H9 (cell line): ENCODE data around the gene MYBPHL. TPM values are rescaled to one million over a fixed set of nuclear protein-coding genes. Genes with fewer than 3 reads are reported as not detected.

Source experiments
- DNase-seq: peaks from one replicate; pipeline ENCODE4 v3.0.0-alpha.2; 2017
- H2AFZ ChIP-seq: one replicate; pipeline ENCODE4 v1.6.1; 2013; ENCODE audit warnings: mild to moderate bottlenecking, low read length, control low read depth, moderate library complexity
- H2AK5ac ChIP-seq: 2 replicates; pipeline ENCODE4 v1.6.1; 2013; ENCODE audit warnings: low read length, control low read depth, mixed read lengths; ENCODE audit not compliant: insufficient read length
- H2BK120ac ChIP-seq: one replicate; pipeline ENCODE4 v1.6.1; 2013; ENCODE audit warnings: low read depth, mild to moderate bottlenecking, low read length, control low read depth, inconsistent platforms; ENCODE audit not compliant: poor library complexity, severe bottlenecking
- H2BK12ac ChIP-seq: 2 replicates; pipeline ENCODE4 v1.6.1; 2013; ENCODE audit warnings: low read length, control low read depth, mixed read lengths, low read depth; ENCODE audit not compliant: insufficient read length
- H2BK15ac ChIP-seq: 2 replicates; pipeline ENCODE4 v1.6.1; 2013; ENCODE audit warnings: low read depth, low read length, control low read depth
- H2BK20ac ChIP-seq: one replicate; pipeline ENCODE4 v1.6.1; 2013; ENCODE audit warnings: low read depth, mild to moderate bottlenecking, low read length, control low read depth, inconsistent platforms; ENCODE audit not compliant: poor library complexity, severe bottlenecking
- H2BK5ac ChIP-seq: 2 replicates; pipeline ENCODE4 v1.6.1; 2013; ENCODE audit warnings: low read length, control low read depth, mixed read lengths; ENCODE audit not compliant: insufficient read length
- H3K14ac ChIP-seq: 2 replicates; pipeline ENCODE4 v1.6.1; 2013; ENCODE audit warnings: low read length, control low read depth; ENCODE audit not compliant: insufficient read depth
- H3K18ac ChIP-seq: 2 replicates; pipeline ENCODE4 v1.6.1; 2013; ENCODE audit warnings: low read depth, mild to moderate bottlenecking, mixed read lengths, low read length, control low read depth; ENCODE audit not compliant: insufficient read length
- H3K23ac ChIP-seq: 2 replicates; pipeline ENCODE4 v1.6.1; 2013; ENCODE audit warnings: low read length, control low read depth, mixed read lengths, low read depth; ENCODE audit not compliant: insufficient read length
- H3K23me2 ChIP-seq: 2 replicates; pipeline ENCODE4 v1.6.1; 2013; ENCODE audit warnings: low read depth, mild to moderate bottlenecking, mixed read lengths, low read length, control low read depth; ENCODE audit not compliant: insufficient read length, poor library complexity, severe bottlenecking
- H3K27ac ChIP-seq: 2 replicates; pipeline ENCODE4 v1.5.1; 2013; ENCODE audit warnings: low read length, control low read depth, mixed read lengths, low read depth; ENCODE audit not compliant: insufficient read length
- H3K27me3 ChIP-seq: 2 replicates; pipeline ENCODE4 v1.6.1; 2013; ENCODE audit warnings: low read length, control low read depth, inconsistent platforms; ENCODE audit not compliant: insufficient read depth
- H3K4ac ChIP-seq: 2 replicates; pipeline ENCODE4 v1.6.1; 2013; ENCODE audit warnings: low read depth, mild to moderate bottlenecking, control low read depth, inconsistent platforms, low read length, moderate library complexity
- H3K4me1 ChIP-seq: 2 replicates; pipeline ENCODE4 v1.6.1; 2013; ENCODE audit warnings: low read length, control low read depth, inconsistent platforms; ENCODE audit not compliant: insufficient read depth
- H3K4me2 ChIP-seq: 2 replicates; pipeline ENCODE4 v1.6.1; 2013; ENCODE audit warnings: low read length, control low read depth, mixed read lengths; ENCODE audit not compliant: insufficient read length, insufficient read depth
- H3K56ac ChIP-seq: 2 replicates; pipeline ENCODE4 v1.6.1; 2013; ENCODE audit warnings: low read depth, mild to moderate bottlenecking, mixed read lengths, low read length, control low read depth; ENCODE audit not compliant: insufficient read length
- H3K79me1 ChIP-seq: 2 replicates; pipeline ENCODE4 v1.6.1; 2013; ENCODE audit warnings: low read depth, mild to moderate bottlenecking, moderate library complexity, low read length, control low read depth, inconsistent platforms; ENCODE audit not compliant: insufficient read depth, poor library complexity, severe bottlenecking
- H3K79me2 ChIP-seq: 2 replicates; pipeline ENCODE4 v1.6.1; 2013; ENCODE audit warnings: low read length, control low read depth, inconsistent platforms; ENCODE audit not compliant: insufficient read depth
- H3K9ac ChIP-seq: 2 replicates; pipeline ENCODE4 v1.6.1; 2013; ENCODE audit warnings: low read length, control low read depth, mixed read lengths; ENCODE audit not compliant: insufficient read length; ENCODE audit errors: extremely low read depth
- H3K9me3 ChIP-seq: one replicate; pipeline ENCODE4 v1.6.1; 2013; ENCODE audit warnings: low read depth, low read length, inconsistent platforms; ENCODE audit not compliant: control insufficient read depth
- H3T11ph ChIP-seq: one replicate; pipeline ENCODE4 v1.6.1; 2013; ENCODE audit warnings: mild to moderate bottlenecking, low read length, control low read depth, inconsistent platforms
- H4K20me1 ChIP-seq: one replicate; pipeline ENCODE4 v1.6.1; 2013; ENCODE audit not compliant: control insufficient read depth, insufficient read length, insufficient read depth
- H4K5ac ChIP-seq: 2 replicates; pipeline ENCODE4 v1.6.1; 2013; ENCODE audit warnings: low read depth, mild to moderate bottlenecking, mixed read lengths, low read length, control low read depth; ENCODE audit not compliant: insufficient read length
- H4K8ac ChIP-seq: replicated peaks from 2 replicates; pipeline ENCODE4 v1.6.1; 2013; ENCODE audit warnings: low read length, control low read depth, mixed read lengths, low read depth; ENCODE audit not compliant: insufficient read length
- H4K91ac ChIP-seq: 2 replicates; pipeline ENCODE4 v1.6.1; 2013; ENCODE audit warnings: low read depth, mild to moderate bottlenecking, moderate library complexity, mixed read lengths, low read length, control low read depth; ENCODE audit not compliant: insufficient read length
- H3K27ac Mint-ChIP-seq, 3 experiments: 2 replicates in 2 of 3; 3 replicates in 1 of 3; pipeline ENCODE4 v1.8.0; 2020 to 2021; ENCODE audit warnings: mixed read lengths in 3 of 3, mild to moderate bottlenecking in 1 of 3, moderate library complexity in 1 of 3
- H3K27me3 Mint-ChIP-seq: 2 replicates; pipeline ENCODE4 v1.8.0; 2021; ENCODE audit warnings: low read depth, mild to moderate bottlenecking, moderate library complexity, mixed read lengths
- H3K36me3 Mint-ChIP-seq, 3 experiments: 2 replicates in 2 of 3; 3 replicates in 1 of 3; pipeline ENCODE4 v1.8.0; 2020 to 2021; ENCODE audit warnings: low read depth in 3 of 3, mixed read lengths in 3 of 3; ENCODE audit not compliant: insufficient read depth in 1 of 3
- H3K4me1 Mint-ChIP-seq, 2 experiments: 2 replicates each; pipeline ENCODE4 v1.8.0; 2020; ENCODE audit warnings: mixed read lengths in 2 of 2
- H3K4me3 Mint-ChIP-seq, 2 experiments: 2 replicates in 1 of 2; 3 replicates in 1 of 2; pipeline ENCODE4 v1.8.0; 2020 to 2021; ENCODE audit warnings: mild to moderate bottlenecking in 2 of 2, mixed read lengths in 2 of 2, moderate library complexity in 1 of 2
- H3K9me3 Mint-ChIP-seq, 2 experiments: 2 replicates in 1 of 2; 3 replicates in 1 of 2; pipeline ENCODE4 v1.8.0; 2020; ENCODE audit warnings: mild to moderate bottlenecking in 2 of 2, mixed read lengths in 2 of 2, moderate library complexity in 1 of 2
- CTCF ChIP-seq: fragments of 200-600 bp; sonication (generic); conservative IDR thresholded peaks from 3 replicates; pipeline ENCODE4 v1.8.0; 2021; ENCODE audit warnings: antibody characterized with exemption, mild to moderate bottlenecking
- WGBS: extraction: QIAGEN DNeasy Blood & Tissue Kit; methylation state at CpG from one replicate; pipeline ENCODE4 v1.1.7; 2013; ENCODE audit warnings: missing lambda C conversion rate, low lambda C conversion rate, mixed read lengths; ENCODE audit not compliant: insufficient read length; ENCODE audit errors: extremely low coverage; 5-methylcytosine and 5-hydroxymethylcytosine counted together
- total RNA-seq: library from RNA; stranded (reverse); gene quantifications from 2 replicates; pipeline ENCODE4 v1.2.1, GENCODE V29; 2021

The MYBPHL gene
- total RNA-seq, 1 experiment from 2014 or later, result 0.59 TPM

GRCh38 chr1:109242387-109242786 is 64.4 kb downstream of the MYBPHL start:
- Histone ChIP-seq H2BK12ac (no peak overlapping the region), H3K18ac (no peak overlapping the region), H3K9ac (no peak overlapping the region), H4K8ac (no peak overlapping the region), H2AK5ac (no peak overlapping the region), H2BK20ac (no peak overlapping the region), H3K4me2 (no peak overlapping the region), H2BK15ac (no peak overlapping the region), H3K27ac (no peak overlapping the region), H3K27me3 (no peaks in the 10 kb centered on the region), H3K14ac (no peak overlapping the region; the same call in 1 of the 2 replicates), H3K23me2 (no peaks in the 10 kb centered on the region), H3K79me2 (no peaks in the 10 kb centered on the region), H4K20me1 (no peaks in the 10 kb centered on the region), H2BK5ac (no peak overlapping the region), H3K4ac (no peak overlapping the region), H3T11ph (no peak overlapping the region), H2BK120ac (no peak overlapping the region), H2AFZ (no peak overlapping the region), H4K91ac (no peak overlapping the region), H3K56ac (no peak overlapping the region), H3K4me1 (peaks cover 14% of the 10 kb centered on the region; the same call in 1 of the 2 replicates), H3K9me3 (no peaks in the 10 kb centered on the region), H3K79me1 (no peaks in the 10 kb centered on the region), H3K23ac (no peak overlapping the region), H4K5ac (no peak overlapping the region)
- DNase-seq, result peak; percentile 30
- Mint-ChIP-seq H3K9me3 (no peaks in the 10 kb centered on the region; a peak in 1 of 5 replicates), H3K36me3 (peaks cover 6 to 16% (median 14%) of the 10 kb centered on the region in 3 experiments; a peak in 6 of 7 replicates), H3K4me3 (no peak overlapping the region), H3K4me1 (peaks cover 54 to 59% of the 10 kb centered on the region in 2 experiments), H3K27ac (peak overlapping the region in 1 of 3 experiments; percentile 28; a peak in 1 of 7 replicates), H3K27me3 (peaks cover 18% of the 10 kb centered on the region)
- TF ChIP-seq CTCF, result no peak
- WGBS, result no CpG with 5 or more reads among the region's 7 CpGs

Other genes starting within 250 kb of the MYBPHL start
- 47.8 and 50.9 TPM in 2 replicates for gene TAF13, start 231.0 kb downstream of the MYBPHL start, total RNA-seq
- 13.9 and 15.7 TPM in 2 replicates for gene TMEM167B, start 216.2 kb downstream of the MYBPHL start, total RNA-seq
- gene ELAPOR1, start 192.9 kb downstream of the MYBPHL start, total RNA-seq, result 0.55 and 1.1 TPM in 2 replicates
- 139 and 144 TPM in 2 replicates for gene SARS1, start 93.1 kb downstream of the MYBPHL start, total RNA-seq
- 26.7 and 29.2 TPM in 2 replicates for gene CELSR2, start 57.5 kb downstream of the MYBPHL start, total RNA-seq
- 60.3 and 63.0 TPM in 2 replicates for gene PSRC1, start 23.9 kb downstream of the MYBPHL start, total RNA-seq
- 41.5 and 47.9 TPM in 2 replicates for gene SORT1, start 90.9 kb upstream of the MYBPHL start, total RNA-seq
- gene PSMA5, start 119.4 kb upstream of the MYBPHL start, total RNA-seq, result 133 and 136 TPM in 2 replicates
- 2.5 and 2.6 TPM in 2 replicates for gene SYPL2, start 159.5 kb upstream of the MYBPHL start, total RNA-seq
- gene ATXN7L2, start 176.9 kb upstream of the MYBPHL start, total RNA-seq, result 17.3 TPM in 2 replicates
- 6.5 and 6.7 TPM in 2 replicates for gene CYB561D1, start 187.1 kb upstream of the MYBPHL start, total RNA-seq
- 3.6 and 4.1 TPM in 2 replicates for gene AMIGO1, start 202.7 kb upstream of the MYBPHL start, total RNA-seq
- 0.24 and 0.48 TPM in 2 replicates for gene GPR61, start 232.9 kb upstream of the MYBPHL start, total RNA-seq
- 9.8 and 9.9 TPM in 2 replicates for gene GNAI3, start 241.6 kb upstream of the MYBPHL start, total RNA-seq